ENCODE measurements around the gene KLK13.

KLK13 gene

GRCh38 chr19:51094696-51095279 lies 29.9 kb upstream of the KLK13 start:
- Histone ChIP-seq H3K4me3 (ENCODE audit: low read depth, low read length) (no peak overlapping the region), H3K4me1 (ENCODE audit: control insufficient read depth in 1 of 2, insufficient read depth in 2 of 2, low read length in 2 of 2) (no peaks in the 10 kb centered on the region), H3K27ac (ENCODE audit: low read depth, low read length) (no peak overlapping the region), H2BK5ac (ENCODE audit: low read depth, low read length, poor library complexity) (no peak overlapping the region), H3K9ac (ENCODE audit: low read length) (no peak overlapping the region), H3K36me3 (ENCODE audit: control insufficient read depth in 1 of 2, insufficient read depth in 2 of 2, low read length in 2 of 2) (peaks cover 12 to 13% of the 10 kb centered on the region in 2 experiments), H3K79me2 (ENCODE audit: control insufficient read depth, insufficient read depth, low read length, poor library complexity) (no peaks in the 10 kb centered on the region), H3K4ac (ENCODE audit: low read depth, low read length) (no peak overlapping the region), H3K79me1 (ENCODE audit: low read length) (no peaks in the 10 kb centered on the region), H4K91ac (ENCODE audit: low read depth, low read length) (no peak overlapping the region), H2AFZ (ENCODE audit: insufficient read depth, low read length, poor library complexity) (no peak overlapping the region), H4K8ac (ENCODE audit: low read depth, low read length) (no peak overlapping the region), H2BK120ac (ENCODE audit: insufficient read depth, low read length, poor library complexity) (no peak overlapping the region), H3K23ac (ENCODE audit: low read length) (no peak overlapping the region), H3K4me2 (ENCODE audit: low read length) (no peak overlapping the region), H4K12ac (ENCODE audit: low read depth, low read length) (no peak overlapping the region), H2AK5ac (ENCODE audit: low read length) (no peak overlapping the region), H3K14ac (ENCODE audit: low read length) (no peak overlapping the region), H2BK12ac (ENCODE audit: low read length) (no peak overlapping the region), H3K18ac (ENCODE audit: low read length) (no peak overlapping the region), H3K27me3 (ENCODE audit: insufficient read depth, low read length) (no peaks in the 10 kb centered on the region), H3K9me3 (ENCODE audit: insufficient read depth, low read depth, low read length) (peaks cover 2% of the 10 kb centered on the region)
- peak in 1 of 2 donors; percentile 25 for DNase-seq
- WGBS (ENCODE audit: extremely low coverage, insufficient coverage, insufficient read length) = no CpG with 5 or more reads among the region's 15 CpGs

GRCh38 chr19:51093510-51094345 lies 28.8 kb upstream of the KLK13 start:
- no peaks in the 10 kb centered on the region for H3K27me3 ChIP-seq (ENCODE audit: insufficient read depth, low read length)
- no peak overlapping the region for H3K4me3 ChIP-seq (ENCODE audit: low read depth, low read length)
- H3K23ac ChIP-seq (ENCODE audit: low read length) = no peak overlapping the region
- no peak overlapping the region for H4K8ac ChIP-seq (ENCODE audit: low read depth, low read length)
- no peak overlapping the region for H3K4ac ChIP-seq (ENCODE audit: low read depth, low read length)
- H3K4me2 ChIP-seq (ENCODE audit: low read length) = no peak overlapping the region
- H2BK5ac ChIP-seq (ENCODE audit: low read depth, low read length, poor library complexity) = no peak overlapping the region
- no peak overlapping the region for H2BK120ac ChIP-seq (ENCODE audit: insufficient read depth, low read length, poor library complexity)
- H4K12ac ChIP-seq (ENCODE audit: low read depth, low read length) = no peak overlapping the region
- no peak overlapping the region for H2AK5ac ChIP-seq (ENCODE audit: low read length)
- H3K9ac ChIP-seq (ENCODE audit: low read length) = no peak overlapping the region
- H4K91ac ChIP-seq (ENCODE audit: low read depth, low read length) = no peak overlapping the region
- H2BK12ac ChIP-seq (ENCODE audit: low read length) = no peak overlapping the region
- no peaks in the 10 kb centered on the region for H3K4me1 ChIP-seq (ENCODE audit: control insufficient read depth in 1 of 2, insufficient read depth in 2 of 2, low read length in 2 of 2)
- H3K27ac ChIP-seq (ENCODE audit: low read depth, low read length) = no peak overlapping the region
- no peak for DNase-seq
- no peak overlapping the region for H3K18ac ChIP-seq (ENCODE audit: low read length)
- no peaks in the 10 kb centered on the region for H3K79me2 ChIP-seq (ENCODE audit: control insufficient read depth, insufficient read depth, low read length, poor library complexity)
- H3K36me3 ChIP-seq (ENCODE audit: control insufficient read depth in 1 of 2, insufficient read depth in 2 of 2, low read length in 2 of 2) = peaks cover 7 to 9% of the 10 kb centered on the region in 2 experiments
- H2AFZ ChIP-seq (ENCODE audit: insufficient read depth, low read length, poor library complexity) = no peak overlapping the region
- no CpG with 5 or more reads among the region's 22 CpGs for WGBS (ENCODE audit: extremely low coverage, insufficient coverage, insufficient read length)
- H3K14ac ChIP-seq (ENCODE audit: low read length) = no peak overlapping the region
- no peaks in the 10 kb centered on the region for H3K79me1 ChIP-seq (ENCODE audit: low read length)
- peaks cover 2% of the 10 kb centered on the region for H3K9me3 ChIP-seq (ENCODE audit: insufficient read depth, low read depth, low read length)

- Histone ChIP-seq H3K4me1 (ENCODE audit: control insufficient read depth in 1 of 2, insufficient read depth in 2 of 2, low read length in 2 of 2) (no peaks in the 10 kb centered on the region), H2AK5ac (ENCODE audit: low read length) (no peak overlapping the region), H3K14ac (ENCODE audit: low read length) (no peak overlapping the region), H3K18ac (ENCODE audit: low read length) (no peak overlapping the region), H3K27me3 (ENCODE audit: insufficient read depth, low read length) (no peaks in the 10 kb centered on the region), H3K9me3 (ENCODE audit: insufficient read depth, low read depth, low read length) (peaks cover 2% of the 10 kb centered on the region), H3K4me3 (ENCODE audit: low read depth, low read length) (no peak overlapping the region), H2AFZ (ENCODE audit: insufficient read depth, low read length, poor library complexity) (no peak overlapping the region), H3K79me1 (ENCODE audit: low read length) (no peaks in the 10 kb centered on the region), H3K4me2 (ENCODE audit: low read length) (no peak overlapping the region), H3K9ac (ENCODE audit: low read length) (no peak overlapping the region), H4K91ac (ENCODE audit: low read depth, low read length) (no peak overlapping the region), H4K12ac (ENCODE audit: low read depth, low read length) (no peak overlapping the region), H4K8ac (ENCODE audit: low read depth, low read length) (no peak overlapping the region), H3K4ac (ENCODE audit: low read depth, low read length) (no peak overlapping the region), H3K27ac (ENCODE audit: low read depth, low read length) (no peak overlapping the region), H2BK120ac (ENCODE audit: insufficient read depth, low read length, poor library complexity) (no peak overlapping the region), H2BK5ac (ENCODE audit: low read depth, low read length, poor library complexity) (no peak overlapping the region), H3K36me3 (ENCODE audit: control insufficient read depth in 1 of 2, insufficient read depth in 2 of 2, low read length in 2 of 2) (peaks cover 4 to 5% of the 10 kb centered on the region in 2 experiments), H2BK12ac (ENCODE audit: low read length) (no peak overlapping the region), H3K23ac (ENCODE audit: low read length) (no peak overlapping the region), H3K79me2 (ENCODE audit: control insufficient read depth, insufficient read depth, low read length, poor library complexity) (no peaks in the 10 kb centered on the region)
- no CpG with 5 or more reads among the region's 8 CpGs for WGBS (ENCODE audit: extremely low coverage, insufficient coverage, insufficient read length)
- no peak for DNase-seq
Observed at GRCh38 chr19:51093101-51093500, 28.2 kb upstream of the KLK13 start.

- Histone ChIP-seq H3K23ac (ENCODE audit: low read length) (no peak overlapping the region), H3K14ac (ENCODE audit: low read length) (no peak overlapping the region), H3K9ac (ENCODE audit: low read length) (no peak overlapping the region), H2BK5ac (ENCODE audit: low read depth, low read length, poor library complexity) (no peak overlapping the region), H3K27me3 (ENCODE audit: insufficient read depth, low read length) (no peaks in the 10 kb centered on the region), H3K9me3 (ENCODE audit: insufficient read depth, low read depth, low read length) (peaks cover 2% of the 10 kb centered on the region), H3K79me2 (ENCODE audit: control insufficient read depth, insufficient read depth, low read length, poor library complexity) (no peaks in the 10 kb centered on the region), H3K18ac (ENCODE audit: low read length) (no peak overlapping the region), H3K27ac (ENCODE audit: low read depth, low read length) (no peak overlapping the region), H4K8ac (ENCODE audit: low read depth, low read length) (no peak overlapping the region), H4K12ac (ENCODE audit: low read depth, low read length) (no peak overlapping the region), H2AFZ (ENCODE audit: insufficient read depth, low read length, poor library complexity) (no peak overlapping the region), H2BK12ac (ENCODE audit: low read length) (no peak overlapping the region), H4K91ac (ENCODE audit: low read depth, low read length) (no peak overlapping the region), H3K4me2 (ENCODE audit: low read length) (no peak overlapping the region), H2BK120ac (ENCODE audit: insufficient read depth, low read length, poor library complexity) (no peak overlapping the region), H3K4me1 (ENCODE audit: control insufficient read depth in 1 of 2, insufficient read depth in 2 of 2, low read length in 2 of 2) (no peaks in the 10 kb centered on the region), H3K79me1 (ENCODE audit: low read length) (no peaks in the 10 kb centered on the region), H3K4me3 (ENCODE audit: low read depth, low read length) (no peak overlapping the region), H3K4ac (ENCODE audit: low read depth, low read length) (no peak overlapping the region), H3K36me3 (ENCODE audit: control insufficient read depth in 1 of 2, insufficient read depth in 2 of 2, low read length in 2 of 2) (no peaks in the 10 kb centered on the region), H2AK5ac (ENCODE audit: low read length) (no peak overlapping the region)
- no CpG with 5 or more reads among the region's 16 CpGs for WGBS (ENCODE audit: extremely low coverage, insufficient coverage, insufficient read length)
- no peak for DNase-seq
Observed at GRCh38 chr19:51091895-51092873, 27.3 kb upstream of the KLK13 start.

All from trophoblast cell (in vitro differentiated cells and primary cell).